WTC11 (cell line): ENCODE results near the gene SUPT4H1.

Experiments used
- SP1 ChIP-seq: sonication (generic); formaldehyde crosslinking; conservative IDR thresholded peaks from 2 replicates; pipeline ENCODE4 v1.8.1; 2022; ENCODE audit warnings: missing genetic modification reagents
- TF ChIP-seq, protein P1 (sequence below): sonication (generic); formaldehyde crosslinking; IDR thresholded peaks from 2 replicates; pipeline ENCODE4 v1.8.0; 2023; ENCODE audit warnings: mild to moderate bottlenecking, missing genetic modification reagents
- TF ChIP-seq, protein P2 (sequence below): fragments of 200-600 bp; IDR thresholded peaks from 2 replicates; pipeline ENCODE4 v1.8.0; 2022; ENCODE audit warnings: antibody characterized with exemption

DNA sequence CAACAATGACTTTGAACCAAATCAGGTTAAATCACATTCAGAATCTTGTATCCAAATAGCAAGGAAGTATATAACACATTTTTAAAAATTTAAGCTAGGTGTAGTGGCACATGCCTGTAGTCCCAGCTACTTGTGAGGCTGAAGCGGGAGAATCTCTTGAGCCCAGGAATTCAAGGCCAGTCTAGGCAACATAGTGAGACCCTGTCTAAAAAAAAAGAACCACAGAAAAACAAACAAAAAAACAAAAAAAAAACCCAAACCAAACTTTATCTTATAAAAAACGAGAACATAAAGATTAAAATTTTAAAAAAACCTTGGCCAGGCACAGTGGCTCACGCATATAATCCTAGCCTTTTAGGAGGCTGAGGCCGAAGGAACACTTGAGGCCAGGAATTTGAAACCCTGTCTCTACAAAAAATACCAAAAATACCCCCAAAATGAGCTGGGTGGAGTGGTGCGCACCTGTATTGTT, 11.6 kb downstream of the SUPT4H1 start:
- TF ChIP-seq, protein P1, sequence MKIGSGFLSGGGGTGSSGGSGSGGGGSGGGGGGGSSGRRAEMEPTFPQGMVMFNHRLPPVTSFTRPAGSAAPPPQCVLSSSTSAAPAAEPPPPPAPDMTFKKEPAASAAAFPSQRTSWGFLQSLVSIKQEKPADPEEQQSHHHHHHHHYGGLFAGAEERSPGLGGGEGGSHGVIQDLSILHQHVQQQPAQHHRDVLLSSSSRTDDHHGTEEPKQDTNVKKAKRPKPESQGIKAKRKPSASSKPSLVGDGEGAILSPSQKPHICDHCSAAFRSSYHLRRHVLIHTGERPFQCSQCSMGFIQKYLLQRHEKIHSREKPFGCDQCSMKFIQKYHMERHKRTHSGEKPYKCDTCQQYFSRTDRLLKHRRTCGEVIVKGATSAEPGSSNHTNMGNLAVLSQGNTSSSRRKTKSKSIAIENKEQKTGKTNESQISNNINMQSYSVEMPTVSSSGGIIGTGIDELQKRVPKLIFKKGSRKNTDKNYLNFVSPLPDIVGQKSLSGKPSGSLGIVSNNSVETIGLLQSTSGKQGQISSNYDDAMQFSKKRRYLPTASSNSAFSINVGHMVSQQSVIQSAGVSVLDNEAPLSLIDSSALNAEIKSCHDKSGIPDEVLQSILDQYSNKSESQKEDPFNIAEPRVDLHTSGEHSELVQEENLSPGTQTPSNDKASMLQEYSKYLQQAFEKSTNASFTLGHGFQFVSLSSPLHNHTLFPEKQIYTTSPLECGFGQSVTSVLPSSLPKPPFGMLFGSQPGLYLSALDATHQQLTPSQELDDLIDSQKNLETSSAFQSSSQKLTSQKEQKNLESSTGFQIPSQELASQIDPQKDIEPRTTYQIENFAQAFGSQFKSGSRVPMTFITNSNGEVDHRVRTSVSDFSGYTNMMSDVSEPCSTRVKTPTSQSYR (CRISPR knock-in tag) = no peak
- TF ChIP-seq, protein P2, sequence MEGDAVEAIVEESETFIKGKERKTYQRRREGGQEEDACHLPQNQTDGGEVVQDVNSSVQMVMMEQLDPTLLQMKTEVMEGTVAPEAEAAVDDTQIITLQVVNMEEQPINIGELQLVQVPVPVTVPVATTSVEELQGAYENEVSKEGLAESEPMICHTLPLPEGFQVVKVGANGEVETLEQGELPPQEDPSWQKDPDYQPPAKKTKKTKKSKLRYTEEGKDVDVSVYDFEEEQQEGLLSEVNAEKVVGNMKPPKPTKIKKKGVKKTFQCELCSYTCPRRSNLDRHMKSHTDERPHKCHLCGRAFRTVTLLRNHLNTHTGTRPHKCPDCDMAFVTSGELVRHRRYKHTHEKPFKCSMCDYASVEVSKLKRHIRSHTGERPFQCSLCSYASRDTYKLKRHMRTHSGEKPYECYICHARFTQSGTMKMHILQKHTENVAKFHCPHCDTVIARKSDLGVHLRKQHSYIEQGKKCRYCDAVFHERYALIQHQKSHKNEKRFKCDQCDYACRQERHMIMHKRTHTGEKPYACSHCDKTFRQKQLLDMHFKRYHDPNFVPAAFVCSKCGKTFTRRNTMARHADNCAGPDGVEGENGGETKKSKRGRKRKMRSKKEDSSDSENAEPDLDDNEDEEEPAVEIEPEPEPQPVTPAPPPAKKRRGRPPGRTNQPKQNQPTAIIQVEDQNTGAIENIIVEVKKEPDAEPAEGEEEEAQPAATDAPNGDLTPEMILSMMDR = no peak
- no peak for TF ChIP-seq SP1
